ENCODE data around the gene AMBRA1.

The AMBRA1 gene

GRCh38 chr11:46438211-46438610 is 155.6 kb downstream of the AMBRA1 start:
- no peak for DNase-seq (ENCODE audit: low read depth in 2 of 2)

- DNase-seq (ENCODE audit: low read depth in 2 of 2) = no peak
These were observed 156.6 kb downstream of the AMBRA1 start for GRCh38 chr11:46437122-46437689.

- no peak for DNase-seq (ENCODE audit: low read depth in 2 of 2)
These were observed 157.7 kb downstream of the AMBRA1 start for GRCh38 chr11:46436113-46436512.

- no peak for DNase-seq (ENCODE audit: low read depth in 2 of 2)
These were observed 158.1 kb downstream of the AMBRA1 start for GRCh38 chr11:46435679-46436078.

- DNase-seq (ENCODE audit: low read depth in 2 of 2) = no peak
These were observed 162.6 kb downstream of the AMBRA1 start for GRCh38 chr11:46431211-46431610.

GRCh38 chr11:46429717-46430116 is 164.1 kb downstream of the AMBRA1 start:
- no peak for DNase-seq (ENCODE audit: low read depth in 2 of 2)

GRCh38 chr11:46427364-46427763 is 166.5 kb downstream of the AMBRA1 start:
- DNase-seq (ENCODE audit: low read depth in 2 of 2) = no peak

GRCh38 chr11:46426233-46426991 is 167.4 kb downstream of the AMBRA1 start:
- no peak for DNase-seq (ENCODE audit: low read depth in 2 of 2)

GRCh38 chr11:46422588-46422987 is 171.2 kb downstream of the AMBRA1 start:
- no peak for DNase-seq (ENCODE audit: low read depth in 2 of 2)

- DNase-seq (ENCODE audit: low read depth in 2 of 2) = no peak
These were observed 172.5 kb downstream of the AMBRA1 start for GRCh38 chr11:46421257-46421880.

GRCh38 chr11:46420513-46420912 is 173.3 kb downstream of the AMBRA1 start:
- DNase-seq (ENCODE audit: low read depth in 2 of 2) = no peak

- no peak for DNase-seq (ENCODE audit: low read depth in 2 of 2)
These were observed 175.1 kb downstream of the AMBRA1 start for GRCh38 chr11:46418751-46419150.

- DNase-seq (ENCODE audit: low read depth in 2 of 2) = no peak
These were observed 176.1 kb downstream of the AMBRA1 start for GRCh38 chr11:46417711-46418110.

GRCh38 chr11:46414879-46415278 is 178.9 kb downstream of the AMBRA1 start:
- DNase-seq (ENCODE audit: low read depth in 2 of 2) = no peak

GRCh38 chr11:46414466-46414796 is 179.4 kb downstream of the AMBRA1 start:
- no peak for DNase-seq (ENCODE audit: low read depth in 2 of 2)

GRCh38 chr11:46413760-46414465 is 179.9 kb downstream of the AMBRA1 start:
- no peak for DNase-seq (ENCODE audit: low read depth in 2 of 2)

GRCh38 chr11:46410021-46410420 is 183.8 kb downstream of the AMBRA1 start:
- DNase-seq (ENCODE audit: low read depth in 2 of 2) = no peak

GRCh38 chr11:46408407-46408986 is 185.3 kb downstream of the AMBRA1 start:
- no peak for DNase-seq (ENCODE audit: low read depth in 2 of 2)

- DNase-seq (ENCODE audit: low read depth in 2 of 2) = no peak
These were observed 186.2 kb downstream of the AMBRA1 start for GRCh38 chr11:46407635-46408034.

GRCh38 chr11:46404476-46405017 is 189.3 kb downstream of the AMBRA1 start:
- no peak for DNase-seq (ENCODE audit: low read depth in 2 of 2)

- DNase-seq (ENCODE audit: low read depth in 2 of 2) = no peak
These were observed 190.6 kb downstream of the AMBRA1 start for GRCh38 chr11:46402957-46403902.
